HCT116 (cell line): ENCODE data around the gene ATL2. TPM values are rescaled to one million over a fixed set of nuclear protein-coding genes. Genes with fewer than 3 reads are reported as not detected.

Experiments used
- ATAC-seq: fragments of 200-7000 bp; cut with Tn5 transposase; 2 replicates; pipeline ENCODE4 v1.9.1; 2020; ENCODE audit warnings: mild to moderate bottlenecking, moderate library complexity
- BruUV-seq: library from RNA; stranded (reverse); fragments of 400-500 nt; replicated peaks from 2 replicates; lab custom pipeline; 2021; lab: Mats Ljungman, UMichigan
- CTCF ChIA-PET: fragments of 300-600 bp; sonication (Branson Sonifier 250); formaldehyde crosslinking; loops from one replicate; lab custom pipeline; 2021; ENCODE audit warnings: antibody characterized with exemption; lab: Charles Lee
- POLR2A ChIA-PET: fragments of 300-600, 350-600 bp; sonication (Branson Sonifier 250); formaldehyde crosslinking; loops from one replicate; lab custom pipeline; 2021; ENCODE audit warnings: antibody characterized with exemption; lab: Charles Lee
- RAD21 ChIA-PET, 2 experiments: fragments of 300-600 bp; sonication (Branson Sonifier 250); formaldehyde crosslinking; loops; one replicate each; lab custom pipeline; 2023; ENCODE audit warnings: low total read pairs in 2 of 2; ENCODE audit not compliant: uncharacterized antibody in 2 of 2, unreplicated experiment in 2 of 2, low non-redundant PET in 1 of 2; lab: Charles Lee
- DNase-seq: peaks from one replicate; pipeline ENCODE4 v3.0.0-alpha.2; 2010; ENCODE audit warnings: low read depth, low spot score
- H2AFZ ChIP-seq: fragments of 200-600 bp; shearing (Covaris generic), sonication (generic); 2 replicates; pipeline ENCODE4 v1.6.1; 2017; ENCODE audit warnings: low read depth, mixed run types, mixed read lengths, antibody characterized with exemption, low read length; ENCODE audit not compliant: poor library complexity, severe bottlenecking
- H3K27ac ChIP-seq: 2 replicates; pipeline ENCODE4 v1.5.1; 2012; ENCODE audit warnings: low read depth, low read length
- H3K27me3 ChIP-seq: fragments of 200-600 bp; sonication (generic); 2 replicates; pipeline ENCODE4 v1.6.1; 2016; ENCODE audit warnings: mixed run types, low read length, mixed read lengths; ENCODE audit not compliant: insufficient read depth
- H3K36me3 ChIP-seq, 2 experiments: fragments of 200-500 bp in 1 of 2; fragments of 200-600 bp in 1 of 2; sonication (Bioruptor generic) in 1 of 2; sonication (generic) in 1 of 2; 2 replicates each; pipeline versions ENCODE4 v1.5.1 to v1.6.1; 2014 to 2016; ENCODE audit warnings: low read length in 2 of 2, inconsistent platforms in 1 of 2, mixed read lengths in 1 of 2, mixed run types in 1 of 2; ENCODE audit not compliant: insufficient read depth in 2 of 2, control insufficient read depth in 1 of 2
- H3K4me1 ChIP-seq, 2 experiments: fragments of 200-600 bp in 1 of 2; sonication (generic) in 1 of 2; 2 replicates each; pipeline versions ENCODE4 v1.5.1 to v1.6.1; 2012 to 2017; ENCODE audit warnings: low read length in 2 of 2, inconsistent platforms in 1 of 2, mild to moderate bottlenecking in 1 of 2, mixed read lengths in 1 of 2, mixed run types in 1 of 2, moderate library complexity in 1 of 2; ENCODE audit not compliant: insufficient read depth in 2 of 2, control insufficient read depth in 1 of 2
- H3K4me2 ChIP-seq: fragments of 200-600 bp; sonication (generic); 2 replicates; pipeline ENCODE4 v1.6.1; 2017; ENCODE audit warnings: mixed run types, low read length, mixed read lengths
- H3K4me3 ChIP-seq, 2 experiments: fragments of 200-600 bp in 1 of 2; sonication (generic) in 1 of 2; replicated peaks in 1 of 2; 2 replicates each; pipeline ENCODE4 v1.5.1; 2011 to 2016; ENCODE audit warnings: low read length in 2 of 2, control low read depth in 1 of 2, low read depth in 1 of 2, mild to moderate bottlenecking in 1 of 2, mixed read lengths in 1 of 2, mixed run types in 1 of 2
- H3K79me2 ChIP-seq: fragments of 200-600 bp; sonication (generic); 2 replicates; pipeline ENCODE4 v1.6.1; 2017; ENCODE audit warnings: mild to moderate bottlenecking, mixed run types, low read length, moderate library complexity, mixed read lengths; ENCODE audit not compliant: insufficient read depth
- H3K9ac ChIP-seq: fragments of 200-600 bp; sonication (generic); 2 replicates; pipeline ENCODE4 v1.6.1; 2016; ENCODE audit warnings: low read length, mixed read lengths
- H3K9me2 ChIP-seq: fragments of 200-600 bp; sonication (generic), shearing (Covaris generic); 2 replicates; pipeline ENCODE4 v1.6.1; 2017; ENCODE audit warnings: mixed run types, mild to moderate bottlenecking, moderate library complexity; ENCODE audit not compliant: insufficient read depth
- H3K9me3 ChIP-seq, 2 experiments: fragments of 200-500 bp in 1 of 2; fragments of 200-600 bp in 1 of 2; sonication (Bioruptor generic) in 1 of 2; sonication (generic) in 1 of 2; 2 replicates each; pipeline ENCODE4 v1.6.1; 2014 to 2017; ENCODE audit warnings: low read length in 2 of 2, mixed read lengths in 2 of 2, inconsistent platforms in 1 of 2, low read depth in 1 of 2, mild to moderate bottlenecking in 1 of 2, mixed run types in 1 of 2, moderate library complexity in 1 of 2; ENCODE audit not compliant: control insufficient read depth in 1 of 2, insufficient read depth in 1 of 2
- H4K20me1 ChIP-seq: fragments of 200-600 bp; sonication (generic), shearing (Covaris generic); 2 replicates; pipeline ENCODE4 v1.6.1; 2017; ENCODE audit warnings: mixed run types, mild to moderate bottlenecking, moderate library complexity; ENCODE audit not compliant: insufficient read depth
- ELF1 ChIP-seq: IDR thresholded peaks from 2 replicates; pipeline ENCODE4 v1.6.1; 2012; ENCODE audit warnings: low read depth, borderline replicate concordance
- EZH2 ChIP-seq: fragments of 200-600 bp; sonication (generic); IDR thresholded peaks from 2 replicates; pipeline ENCODE4 v1.6.1; 2017; ENCODE audit warnings: antibody characterized with exemption, mixed run types
- EZH2phosphoT487 ChIP-seq: fragments of 200-600 bp; IDR thresholded peaks from 2 replicates; pipeline ENCODE4 v1.6.1; 2018; ENCODE audit warnings: antibody characterized with exemption, borderline replicate concordance
- FOSL1 ChIP-seq: IDR thresholded peaks from 2 replicates; pipeline ENCODE4 v1.6.1; 2012; ENCODE audit warnings: low read depth
- JUND ChIP-seq: IDR thresholded peaks from 2 replicates; pipeline ENCODE4 v1.6.1; 2012
- POLR2AphosphoS5 ChIP-seq: IDR thresholded peaks from 2 replicates; pipeline ENCODE4 v1.6.1; 2011; ENCODE audit warnings: mild to moderate bottlenecking, low read depth, low read length, moderate library complexity
- SIN3A ChIP-seq: IDR thresholded peaks from 2 replicates; pipeline ENCODE4 v1.6.1; 2012; ENCODE audit warnings: low read depth
- SRF ChIP-seq: IDR thresholded peaks from 2 replicates; pipeline ENCODE4 v1.6.1; 2012; ENCODE audit warnings: low read depth
- TCF7L2 ChIP-seq: IDR thresholded peaks from 2 replicates; pipeline ENCODE4 v1.7.0; 2011; ENCODE audit warnings: borderline replicate concordance, inconsistent platforms; ENCODE audit not compliant: insufficient read depth, insufficient read length; ENCODE audit errors: extremely low read depth
- YY1 ChIP-seq: IDR thresholded peaks from 2 replicates; pipeline ENCODE4 v1.6.1; 2011; ENCODE audit warnings: low read length, low read depth, moderate library complexity, mild to moderate bottlenecking; ENCODE audit not compliant: insufficient replicate concordance; ENCODE audit errors: extremely low read depth
- ZFX ChIP-seq: fragments of 450-650 bp; IDR thresholded peaks from 2 replicates; pipeline ENCODE4 v1.6.1; 2017
- ZNF274 ChIP-seq: fragments of 200-500 bp; sonication (Bioruptor generic); IDR thresholded peaks from 2 replicates; pipeline ENCODE4 v1.6.1; 2014; ENCODE audit warnings: mild to moderate bottlenecking, low read depth, low read length, inconsistent platforms
- intact Hi-C: fragments of 100-400 bp; cut with micrococcal nuclease; formaldehyde crosslinking; loops from 2 replicates; pipeline ENCODE4 v1.10.0; 2022
- total RNA-seq: library from RNA; stranded (reverse); gene quantifications from one replicate; pipeline ENCODE4 v1.2.1, GENCODE V29; 2021; ENCODE audit not compliant: unreplicated experiment
- TF ChIP-seq, protein P1 (sequence below): IDR thresholded peaks from 2 replicates; pipeline ENCODE4 v1.6.1; 2012
- TF ChIP-seq, protein P2 (sequence below), 3 experiments: fragments of 200-600 bp in 1 of 3; sonication (generic) in 1 of 3; IDR thresholded peaks in 2 of 3; conservative IDR thresholded peaks in 1 of 3; 2 replicates each; pipeline ENCODE4 v1.5.1; 2012 to 2017; ENCODE audit warnings: low read depth in 2 of 3, low read length in 2 of 3, antibody characterized with exemption in 1 of 3, borderline replicate concordance in 1 of 3, control low read depth in 1 of 3, mild to moderate bottlenecking in 1 of 3, mixed read lengths in 1 of 3, mixed run types in 1 of 3, moderate library complexity in 1 of 3; ENCODE audit not compliant: insufficient read depth in 1 of 3
- TF ChIP-seq, protein P3 (sequence below): IDR thresholded peaks from 2 replicates; pipeline ENCODE4 v1.6.1; 2012; ENCODE audit warnings: low read depth
- TF ChIP-seq, protein P4 (sequence below): IDR thresholded peaks from 2 replicates; pipeline ENCODE4 v1.6.1; 2011; ENCODE audit warnings: mild to moderate bottlenecking, low read length, moderate library complexity; ENCODE audit not compliant: insufficient replicate concordance; ENCODE audit errors: extremely low read depth

The ATL2 gene
- total RNA-seq, 1 experiment from 2014 or later = 80.7 TPM

DNA sequence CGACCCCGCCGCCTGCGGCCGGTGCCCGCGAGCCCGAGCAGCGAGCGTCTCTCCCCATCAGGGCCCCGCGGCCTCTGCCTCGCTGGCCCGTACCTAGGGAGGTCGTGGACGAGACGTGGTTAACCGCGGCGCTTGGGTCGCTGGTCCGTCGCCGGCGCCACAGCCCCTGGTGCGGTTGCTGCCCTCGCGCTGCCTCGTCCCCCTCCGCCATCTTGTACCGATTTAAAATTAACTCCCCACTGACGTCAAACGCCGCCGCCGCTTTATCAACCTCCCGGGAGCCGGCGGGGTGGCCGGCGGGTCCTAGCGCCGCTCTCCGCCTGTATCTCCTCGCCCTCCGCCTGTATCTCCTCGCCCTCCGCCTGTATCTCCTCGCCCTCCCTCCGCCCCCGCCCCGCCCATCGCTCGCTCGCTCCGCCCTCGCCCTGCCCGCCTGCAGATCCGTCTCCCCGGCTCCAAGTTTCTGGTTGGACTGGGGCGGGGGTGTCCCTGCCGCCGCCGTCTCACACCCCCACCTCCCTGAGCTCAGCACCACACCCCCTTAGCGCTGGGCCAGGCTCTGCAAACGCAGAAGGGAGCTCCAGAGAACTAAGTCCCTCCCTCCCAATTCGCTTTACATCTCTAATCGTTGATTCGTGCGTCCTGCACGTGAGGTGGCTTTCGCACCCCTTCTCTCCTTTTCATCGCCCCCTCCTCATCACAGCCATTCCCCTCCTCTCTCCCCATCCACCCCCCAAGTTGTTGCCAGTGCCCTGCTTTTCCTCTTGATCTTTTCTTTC lies at the start of gene ATL2 (continued):
- peak; percentile 58 for TF ChIP-seq TCF7L2
- no peak for TF ChIP-seq EZH2phosphoT487
- no peak for TF ChIP-seq ELF1
- TF ChIP-seq, protein P1, sequence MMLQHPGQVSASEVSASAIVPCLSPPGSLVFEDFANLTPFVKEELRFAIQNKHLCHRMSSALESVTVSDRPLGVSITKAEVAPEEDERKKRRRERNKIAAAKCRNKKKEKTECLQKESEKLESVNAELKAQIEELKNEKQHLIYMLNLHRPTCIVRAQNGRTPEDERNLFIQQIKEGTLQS = no peak
- TF ChIP-seq EZH2 = no peak
- TF ChIP-seq SRF = peak; percentile 18; the same call in 1 of the 2 replicates
- peak; percentile 86 for TF ChIP-seq SIN3A

DNA sequence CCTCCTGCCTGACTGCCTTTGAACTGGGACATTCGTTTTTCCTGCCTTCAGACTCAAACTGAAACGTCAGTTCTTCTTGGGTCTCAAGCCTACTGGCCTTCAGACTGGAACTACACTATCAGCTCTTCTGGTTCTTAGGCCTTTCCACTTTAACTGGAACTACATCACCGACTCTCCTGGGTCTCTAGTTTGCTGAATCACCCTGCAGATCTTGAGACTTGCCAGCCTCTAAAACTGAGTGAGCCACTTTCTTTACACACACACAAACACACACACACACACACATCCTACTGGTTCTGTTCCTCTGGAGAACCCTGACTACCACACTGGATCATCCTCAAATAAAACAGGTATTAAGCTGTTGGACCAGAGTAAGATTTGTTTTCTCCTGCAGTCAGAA lies 46.7 kb upstream of the ATL2 start:
- Histone ChIP-seq H3K79me2 (no peaks in the 10 kb centered on the region), H3K4me2 (no peak overlapping the region), H3K9me2 (no peaks in the 10 kb centered on the region), H3K4me1 (no peaks in the 10 kb centered on the region), H3K27me3 (0 out of 2 replicates have a peak, but pooled peaks cover 3% of the 10 kb centered on the region), H3K4me3 (no peak overlapping the region), H4K20me1 (no peaks in the 10 kb centered on the region), H3K9me3 (no peaks in the 10 kb centered on the region), H3K36me3 (no peaks in the 10 kb centered on the region), H3K27ac (no peak overlapping the region)
- ATAC-seq = no peak
- CTCF ChIA-PET = no interaction called here
- POLR2A ChIA-PET = no interaction called here
- intact Hi-C loops = no loop called here
- no peak for TF ChIP-seq JUND
- TF ChIP-seq ZFX = no peak
- TF ChIP-seq, protein P2, sequence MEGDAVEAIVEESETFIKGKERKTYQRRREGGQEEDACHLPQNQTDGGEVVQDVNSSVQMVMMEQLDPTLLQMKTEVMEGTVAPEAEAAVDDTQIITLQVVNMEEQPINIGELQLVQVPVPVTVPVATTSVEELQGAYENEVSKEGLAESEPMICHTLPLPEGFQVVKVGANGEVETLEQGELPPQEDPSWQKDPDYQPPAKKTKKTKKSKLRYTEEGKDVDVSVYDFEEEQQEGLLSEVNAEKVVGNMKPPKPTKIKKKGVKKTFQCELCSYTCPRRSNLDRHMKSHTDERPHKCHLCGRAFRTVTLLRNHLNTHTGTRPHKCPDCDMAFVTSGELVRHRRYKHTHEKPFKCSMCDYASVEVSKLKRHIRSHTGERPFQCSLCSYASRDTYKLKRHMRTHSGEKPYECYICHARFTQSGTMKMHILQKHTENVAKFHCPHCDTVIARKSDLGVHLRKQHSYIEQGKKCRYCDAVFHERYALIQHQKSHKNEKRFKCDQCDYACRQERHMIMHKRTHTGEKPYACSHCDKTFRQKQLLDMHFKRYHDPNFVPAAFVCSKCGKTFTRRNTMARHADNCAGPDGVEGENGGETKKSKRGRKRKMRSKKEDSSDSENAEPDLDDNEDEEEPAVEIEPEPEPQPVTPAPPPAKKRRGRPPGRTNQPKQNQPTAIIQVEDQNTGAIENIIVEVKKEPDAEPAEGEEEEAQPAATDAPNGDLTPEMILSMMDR (IDR thresholded peaks at IDR 0.05 in 2 of 3, conservative IDR thresholded peaks at IDR 0.05 in 1 of 3; ENCODE audit: borderline replicate concordance in 1 of 3, insufficient read depth in 1 of 3, low read depth in 2 of 3, low read length in 2 of 3) = no peak
- TF ChIP-seq, protein P3, sequence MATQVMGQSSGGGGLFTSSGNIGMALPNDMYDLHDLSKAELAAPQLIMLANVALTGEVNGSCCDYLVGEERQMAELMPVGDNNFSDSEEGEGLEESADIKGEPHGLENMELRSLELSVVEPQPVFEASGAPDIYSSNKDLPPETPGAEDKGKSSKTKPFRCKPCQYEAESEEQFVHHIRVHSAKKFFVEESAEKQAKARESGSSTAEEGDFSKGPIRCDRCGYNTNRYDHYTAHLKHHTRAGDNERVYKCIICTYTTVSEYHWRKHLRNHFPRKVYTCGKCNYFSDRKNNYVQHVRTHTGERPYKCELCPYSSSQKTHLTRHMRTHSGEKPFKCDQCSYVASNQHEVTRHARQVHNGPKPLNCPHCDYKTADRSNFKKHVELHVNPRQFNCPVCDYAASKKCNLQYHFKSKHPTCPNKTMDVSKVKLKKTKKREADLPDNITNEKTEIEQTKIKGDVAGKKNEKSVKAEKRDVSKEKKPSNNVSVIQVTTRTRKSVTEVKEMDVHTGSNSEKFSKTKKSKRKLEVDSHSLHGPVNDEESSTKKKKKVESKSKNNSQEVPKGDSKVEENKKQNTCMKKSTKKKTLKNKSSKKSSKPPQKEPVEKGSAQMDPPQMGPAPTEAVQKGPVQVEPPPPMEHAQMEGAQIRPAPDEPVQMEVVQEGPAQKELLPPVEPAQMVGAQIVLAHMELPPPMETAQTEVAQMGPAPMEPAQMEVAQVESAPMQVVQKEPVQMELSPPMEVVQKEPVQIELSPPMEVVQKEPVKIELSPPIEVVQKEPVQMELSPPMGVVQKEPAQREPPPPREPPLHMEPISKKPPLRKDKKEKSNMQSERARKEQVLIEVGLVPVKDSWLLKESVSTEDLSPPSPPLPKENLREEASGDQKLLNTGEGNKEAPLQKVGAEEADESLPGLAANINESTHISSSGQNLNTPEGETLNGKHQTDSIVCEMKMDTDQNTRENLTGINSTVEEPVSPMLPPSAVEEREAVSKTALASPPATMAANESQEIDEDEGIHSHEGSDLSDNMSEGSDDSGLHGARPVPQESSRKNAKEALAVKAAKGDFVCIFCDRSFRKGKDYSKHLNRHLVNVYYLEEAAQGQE = no peak
- no peak for TF ChIP-seq POLR2AphosphoS5
- TF ChIP-seq, protein P4, sequence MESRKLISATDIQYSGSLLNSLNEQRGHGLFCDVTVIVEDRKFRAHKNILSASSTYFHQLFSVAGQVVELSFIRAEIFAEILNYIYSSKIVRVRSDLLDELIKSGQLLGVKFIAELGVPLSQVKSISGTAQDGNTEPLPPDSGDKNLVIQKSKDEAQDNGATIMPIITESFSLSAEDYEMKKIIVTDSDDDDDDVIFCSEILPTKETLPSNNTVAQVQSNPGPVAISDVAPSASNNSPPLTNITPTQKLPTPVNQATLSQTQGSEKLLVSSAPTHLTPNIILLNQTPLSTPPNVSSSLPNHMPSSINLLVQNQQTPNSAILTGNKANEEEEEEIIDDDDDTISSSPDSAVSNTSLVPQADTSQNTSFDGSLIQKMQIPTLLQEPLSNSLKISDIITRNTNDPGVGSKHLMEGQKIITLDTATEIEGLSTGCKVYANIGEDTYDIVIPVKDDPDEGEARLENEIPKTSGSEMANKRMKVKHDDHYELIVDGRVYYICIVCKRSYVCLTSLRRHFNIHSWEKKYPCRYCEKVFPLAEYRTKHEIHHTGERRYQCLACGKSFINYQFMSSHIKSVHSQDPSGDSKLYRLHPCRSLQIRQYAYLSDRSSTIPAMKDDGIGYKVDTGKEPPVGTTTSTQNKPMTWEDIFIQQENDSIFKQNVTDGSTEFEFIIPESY = no peak
- no peak for TF ChIP-seq FOSL1
- TF ChIP-seq ZNF274 = no peak
- TF ChIP-seq YY1 = no peak
- TF ChIP-seq, all 23 proteins: peak for 0
- no peak overlapping the region for H3K9ac ChIP-seq
- RAD21 ChIA-PET = no interaction called here
- BruUV-seq = no TSS peak
- no peak for DNase-seq
- no peak overlapping the region for H2AFZ ChIP-seq
